ENCODE measurements around the gene BORCS6. TPM values are rescaled to one million over a fixed set of nuclear protein-coding genes. Genes with fewer than 3 reads are reported as not detected.

BORCS6 gene
- total and polyA plus RNA-seq, 2 of the 13 experiments (the other 11 are each of a cell fraction or from before 2014, with no cell fraction given), result 2.0 to 5.1 TPM

- TF ChIP-seq, protein P1, sequence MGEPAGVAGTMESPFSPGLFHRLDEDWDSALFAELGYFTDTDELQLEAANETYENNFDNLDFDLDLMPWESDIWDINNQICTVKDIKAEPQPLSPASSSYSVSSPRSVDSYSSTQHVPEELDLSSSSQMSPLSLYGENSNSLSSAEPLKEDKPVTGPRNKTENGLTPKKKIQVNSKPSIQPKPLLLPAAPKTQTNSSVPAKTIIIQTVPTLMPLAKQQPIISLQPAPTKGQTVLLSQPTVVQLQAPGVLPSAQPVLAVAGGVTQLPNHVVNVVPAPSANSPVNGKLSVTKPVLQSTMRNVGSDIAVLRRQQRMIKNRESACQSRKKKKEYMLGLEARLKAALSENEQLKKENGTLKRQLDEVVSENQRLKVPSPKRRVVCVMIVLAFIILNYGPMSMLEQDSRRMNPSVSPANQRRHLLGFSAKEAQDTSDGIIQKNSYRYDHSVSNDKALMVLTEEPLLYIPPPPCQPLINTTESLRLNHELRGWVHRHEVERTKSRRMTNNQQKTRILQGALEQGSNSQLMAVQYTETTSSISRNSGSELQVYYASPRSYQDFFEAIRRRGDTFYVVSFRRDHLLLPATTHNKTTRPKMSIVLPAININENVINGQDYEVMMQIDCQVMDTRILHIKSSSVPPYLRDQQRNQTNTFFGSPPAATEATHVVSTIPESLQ (CRISPR knock-in tag; conservative IDR thresholded peaks at IDR 0.05), result no peak
- TF ChIP-seq, protein P2, sequence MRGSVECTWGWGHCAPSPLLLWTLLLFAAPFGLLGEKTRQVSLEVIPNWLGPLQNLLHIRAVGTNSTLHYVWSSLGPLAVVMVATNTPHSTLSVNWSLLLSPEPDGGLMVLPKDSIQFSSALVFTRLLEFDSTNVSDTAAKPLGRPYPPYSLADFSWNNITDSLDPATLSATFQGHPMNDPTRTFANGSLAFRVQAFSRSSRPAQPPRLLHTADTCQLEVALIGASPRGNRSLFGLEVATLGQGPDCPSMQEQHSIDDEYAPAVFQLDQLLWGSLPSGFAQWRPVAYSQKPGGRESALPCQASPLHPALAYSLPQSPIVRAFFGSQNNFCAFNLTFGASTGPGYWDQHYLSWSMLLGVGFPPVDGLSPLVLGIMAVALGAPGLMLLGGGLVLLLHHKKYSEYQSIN (CRISPR knock-in tag; IDR thresholded peaks at IDR 0.05; ENCODE audit: borderline replicate concordance), result no peak
- no peak for TF ChIP-seq PPARG (CRISPR knock-in tag; conservative IDR thresholded peaks at IDR 0.05)
- TF ChIP-seq ZNF33A (CRISPR knock-in tag; IDR thresholded peaks at IDR 0.05; ENCODE audit: borderline replicate concordance), result no peak
- no peak for TF ChIP-seq SSRP1 (CRISPR knock-in tag; IDR thresholded peaks at IDR 0.05)
- no peak for TF ChIP-seq ZNF281 (CRISPR knock-in tag; IDR thresholded peaks at IDR 0.05; ENCODE audit: borderline replicate concordance)
- no peak for TF ChIP-seq ZNF251 (CRISPR knock-in tag; IDR thresholded peaks at IDR 0.05)
- no peak for TF ChIP-seq TCF12 (IDR thresholded peaks at IDR 0.05)
- TF ChIP-seq TCF12 (CRISPR knock-in tag; IDR thresholded peaks at IDR 0.05), result no peak
- no peak for TF ChIP-seq KDM3A (CRISPR knock-in tag; IDR thresholded peaks at IDR 0.05; ENCODE audit: low read depth)
- TF ChIP-seq GATAD1 (CRISPR knock-in tag; IDR thresholded peaks at IDR 0.05), result no peak
- TF ChIP-seq MTA1 (CRISPR knock-in tag; IDR thresholded peaks at IDR 0.05; ENCODE audit: borderline replicate concordance), result no peak
- TF ChIP-seq REL (CRISPR knock-in tag; conservative IDR thresholded peaks at IDR 0.05), result no peak
These were observed 36.0 kb upstream of the BORCS6 start (continued) for GRCh38 chr17:8225813-8226535.

All from HepG2 (cell line).